Sigmoid colon (tissue), 4 donors: ENCODE results near the gene FBXL17.

ENCODE experiments used
- CTCF ChIP-seq, 4 experiments: fragments of 450-650 bp in 3 of 4; fragments of 200-600 bp in 1 of 4; IDR thresholded peaks; one replicate each; pipeline ENCODE4 v1.5.1; 2016 to 2019; ENCODE audit warnings: antibody characterized with exemption in 4 of 4, mild to moderate bottlenecking in 3 of 4, moderate library complexity in 2 of 4
- EP300 ChIP-seq, 4 donors: sonication (generic); formaldehyde crosslinking; IDR thresholded peaks; one replicate each; pipeline ENCODE4 v1.6.1; 2017; ENCODE audit warnings: antibody characterized with exemption in 4 of 4
- POLR2A ChIP-seq, 2 donors: fragments of 450-650 bp; IDR thresholded peaks; one replicate each; pipeline ENCODE4 v1.6.1; 2016; ENCODE audit warnings: antibody characterized with exemption in 2 of 2, mild to moderate bottlenecking in 2 of 2, moderate library complexity in 2 of 2
- POLR2AphosphoS5 ChIP-seq, 4 donors: sonication (generic); formaldehyde crosslinking; IDR thresholded peaks; one replicate each; pipeline ENCODE4 v1.6.1; 2017; ENCODE audit warnings: antibody characterized with exemption in 4 of 4

- TF ChIP-seq CTCF (IDR thresholded peaks at IDR 0.05) (no peak), EP300 (IDR thresholded peaks at IDR 0.05) (no peak), POLR2AphosphoS5 (IDR thresholded peaks at IDR 0.05) (no peak), POLR2A (IDR thresholded peaks at IDR 0.05) (no peak)
Observed at GRCh38 chr5:107937651-107938355, 444.1 kb downstream of the FBXL17 start.
